Caco-2 (cell line): ENCODE results near the gene GABRA4. TPM values are rescaled to one million over a fixed set of nuclear protein-coding genes. Genes with fewer than 3 reads are reported as not detected.

Experiments
- BruUV-seq: library from RNA; stranded (reverse); fragments of 400-500 nt; replicated peaks from 2 replicates; lab custom pipeline; 2021; lab: Mats Ljungman, UMichigan
- CTCF ChIA-PET: fragments of 300-600 bp; sonication (Branson Sonifier 250); formaldehyde crosslinking; loops from one replicate; lab custom pipeline; 2022; ENCODE audit warnings: antibody characterized with exemption; lab: Charles Lee
- POLR2A ChIA-PET: fragments of 300-600 bp; sonication (Branson Sonifier 250); formaldehyde crosslinking; loops from one replicate; lab custom pipeline; 2022; ENCODE audit warnings: antibody characterized with exemption; lab: Charles Lee
- DNase-seq, 2 experiments: peaks; one replicate each; pipeline versions ENCODE4 v3.0.0 to v3.0.0-alpha.2; 2020 to 2022
- H3K27me3 ChIP-seq: replicated peaks from 2 replicates; pipeline ENCODE4 v1.6.0; 2011; ENCODE audit warnings: low read length; ENCODE audit not compliant: control insufficient read depth, insufficient read depth
- H3K36me3 ChIP-seq: 2 replicates; pipeline ENCODE4 v1.5.1; 2011; ENCODE audit warnings: low read length; ENCODE audit not compliant: control insufficient read depth, insufficient read depth
- H3K4me1 ChIP-seq: fragments of 250-450 bp; sonication (Bioruptor Pico); 2 replicates; pipeline ENCODE4 v1.5.1; 2020; ENCODE audit warnings: mild to moderate bottlenecking
- H3K4me3 ChIP-seq: 2 replicates; pipeline ENCODE4 v1.5.1; 2011; ENCODE audit warnings: low read depth, mild to moderate bottlenecking, control low read depth, low read length
- H3K9me3 ChIP-seq: fragments of 250-450 bp; sonication (Bioruptor Pico); 2 replicates; pipeline ENCODE4 v1.5.1; 2020; ENCODE audit warnings: mild to moderate bottlenecking, moderate library complexity
- H3K27ac Mint-ChIP-seq: one replicate; pipeline ENCODE4 v1.8.0; 2022; ENCODE audit warnings: mixed read lengths; ENCODE audit not compliant: unreplicated experiment
- H3K27me3 Mint-ChIP-seq: one replicate; pipeline ENCODE4 v1.8.0; 2022; ENCODE audit warnings: mixed read lengths; ENCODE audit not compliant: insufficient read depth, unreplicated experiment
- H3K36me3 Mint-ChIP-seq: one replicate; pipeline ENCODE4 v1.8.0; 2022; ENCODE audit warnings: mild to moderate bottlenecking, mixed read lengths; ENCODE audit not compliant: insufficient read depth, unreplicated experiment
- H3K4me1 Mint-ChIP-seq: one replicate; pipeline ENCODE4 v1.8.0; 2022; ENCODE audit warnings: low read depth, mixed read lengths; ENCODE audit not compliant: unreplicated experiment
- H3K4me3 Mint-ChIP-seq: one replicate; pipeline ENCODE4 v1.8.0; 2022; ENCODE audit warnings: mild to moderate bottlenecking, moderate library complexity, mixed read lengths; ENCODE audit not compliant: unreplicated experiment
- H3K9me3 Mint-ChIP-seq: one replicate; pipeline ENCODE4 v1.8.0; 2022; ENCODE audit warnings: mixed read lengths; ENCODE audit not compliant: unreplicated experiment
- CTCF ChIP-seq, 2 experiments: fragments of 200-600 bp in 1 of 2; IDR thresholded peaks; 1 replicate in 1 of 2; 2 replicates in 1 of 2; pipeline versions ENCODE4 v1.5.1 to v1.8.0; 2011 to 2022; ENCODE audit warnings: antibody characterized with exemption in 1 of 2, control low read depth in 1 of 2, inconsistent platforms in 1 of 2, low read depth in 1 of 2, low read length in 1 of 2, mild to moderate bottlenecking in 1 of 2, moderate library complexity in 1 of 2; ENCODE audit not compliant: insufficient read depth in 1 of 2, severe bottlenecking in 1 of 2, unreplicated experiment in 1 of 2
- intact Hi-C: fragments of 100-400 bp; cut with micrococcal nuclease; formaldehyde crosslinking; loops from one replicate; pipeline ENCODE4 v1.10.0; 2022; ENCODE audit not compliant: unreplicated experiment
- total RNA-seq: library from RNA; stranded (reverse); gene quantifications from 2 replicates; pipeline ENCODE4 v1.2.3, GENCODE V29; 2022

The GABRA4 gene
- total RNA-seq, 1 experiment from 2014 or later, result 8.1 TPM

GRCh38 chr4:46994007-46994405, 625 bp upstream of the GABRA4 start:
- peaks cover 4% of the 10 kb centered on the region for H3K27me3 Mint-ChIP-seq
- no peaks in the 10 kb centered on the region for H3K4me1 Mint-ChIP-seq
- POLR2A ChIA-PET, result no interaction called here
- Histone ChIP-seq H3K9me3 (no peaks in the 10 kb centered on the region), H3K36me3 (no peaks in the 10 kb centered on the region), H3K4me1 (no peaks in the 10 kb centered on the region; the same call in 1 of the 2 replicates), H3K27me3 (no peaks in the 10 kb centered on the region), H3K4me3 (peak overlapping the region; percentile 48)
- CTCF ChIA-PET, result no interaction called here
- no peak overlapping the region for H3K27ac Mint-ChIP-seq
- H3K36me3 Mint-ChIP-seq, result peaks cover 10% of the 10 kb centered on the region
- intact Hi-C loops, result no loop called here
- no peaks in the 10 kb centered on the region for H3K9me3 Mint-ChIP-seq
- no peak for TF ChIP-seq CTCF (IDR thresholded peaks at IDR 0.05; ENCODE audit: insufficient read depth in 1 of 2, low read depth in 1 of 2, low read length in 1 of 2, severe bottlenecking in 1 of 2, unreplicated experiment in 1 of 2)
- peak overlapping the region; percentile 74 for H3K4me3 Mint-ChIP-seq
- peak in 1 of 2 experiments; percentile 4 for DNase-seq
- BruUV-seq, result no TSS peak

- Histone ChIP-seq H3K36me3 (no peaks in the 10 kb centered on the region), H3K4me1 (no peaks in the 10 kb centered on the region; the same call in 1 of the 2 replicates), H3K27me3 (no peaks in the 10 kb centered on the region), H3K4me3 (no peak overlapping the region), H3K9me3 (no peaks in the 10 kb centered on the region)
- Mint-ChIP-seq H3K27me3 (peaks cover 4% of the 10 kb centered on the region), H3K4me1 (no peaks in the 10 kb centered on the region), H3K27ac (no peak overlapping the region), H3K4me3 (peak overlapping the region; percentile 74), H3K9me3 (no peaks in the 10 kb centered on the region), H3K36me3 (peaks cover 10% of the 10 kb centered on the region)
- DNase-seq, result no peak
- TF ChIP-seq CTCF (IDR thresholded peaks at IDR 0.05; ENCODE audit: insufficient read depth in 1 of 2, low read depth in 1 of 2, low read length in 1 of 2, severe bottlenecking in 1 of 2, unreplicated experiment in 1 of 2), result no peak
- BruUV-seq, result no TSS peak
- CTCF ChIA-PET, result no interaction called here
- intact Hi-C loops, result no loop called here
- POLR2A ChIA-PET, result no interaction called here
Observed at GRCh38 chr4:46992338-46992737, 1.0 kb downstream of the GABRA4 start.

GRCh38 chr4:46986922-46987638, 6.3 kb downstream of the GABRA4 start:
- Histone ChIP-seq H3K36me3 (no peaks in the 10 kb centered on the region), H3K9me3 (no peaks in the 10 kb centered on the region), H3K4me1 (no peaks in the 10 kb centered on the region), H3K4me3 (no peak overlapping the region), H3K27me3 (no peaks in the 10 kb centered on the region)
- TF ChIP-seq CTCF (IDR thresholded peaks at IDR 0.05; ENCODE audit: insufficient read depth in 1 of 2, low read depth in 1 of 2, low read length in 1 of 2, severe bottlenecking in 1 of 2, unreplicated experiment in 1 of 2), result no peak
- POLR2A ChIA-PET, result no interaction called here
- Mint-ChIP-seq H3K36me3 (no peaks in the 10 kb centered on the region), H3K27me3 (no peaks in the 10 kb centered on the region), H3K9me3 (no peaks in the 10 kb centered on the region), H3K4me1 (no peaks in the 10 kb centered on the region), H3K27ac (no peak overlapping the region), H3K4me3 (no peak overlapping the region)
- CTCF ChIA-PET, result no interaction called here
- intact Hi-C loops, result no loop called here
- DNase-seq, result no peak
- BruUV-seq, result no TSS peak
